Limb (tissue), 2 donors: Measurements from ENCODE around the gene HLA-DQB1.
"Not testable (repeated sequence)": the region's sequence is repeated elsewhere in the genome, so short reads cannot be mapped to it uniquely, and the experiment has no call there.

Experiments
- DNase-seq, 2 donors: peaks; one replicate each; pipeline ENCODE4 v3.0.0-alpha.2; 2016; ENCODE audit errors: extremely low spot score in 2 of 2

The HLA-DQB1 gene

GRCh38 chr6:32662836-32663235 is 3.6 kb downstream of the HLA-DQB1 start:
- DNase-seq = no peak

- DNase-seq = no peak
Measured at GRCh38 chr6:32662099-32662498, 4.4 kb downstream of the HLA-DQB1 start.

GRCh38 chr6:32659856-32660595 is 6.4 kb downstream of the HLA-DQB1 start:
- no peak for DNase-seq

GRCh38 chr6:32658268-32658897 is 8.1 kb downstream of the HLA-DQB1 start:
- DNase-seq = no peak

GRCh38 chr6:32657819-32658218 is 8.6 kb downstream of the HLA-DQB1 start:
- DNase-seq = not testable (repeated sequence)

- not testable (repeated sequence) for DNase-seq
Measured at GRCh38 chr6:32657329-32657728, 9.1 kb downstream of the HLA-DQB1 start.

- DNase-seq = no peak
Measured at GRCh38 chr6:32655203-32655710, 11.2 kb downstream of the HLA-DQB1 start.

GRCh38 chr6:32645047-32645703 is 21.3 kb downstream of the HLA-DQB1 start:
- no peak for DNase-seq

GRCh38 chr6:32643904-32644303 is 22.6 kb downstream of the HLA-DQB1 start:
- no peak for DNase-seq

- DNase-seq = no peak
Measured at GRCh38 chr6:32642720-32643106, 23.7 kb downstream of the HLA-DQB1 start.

- DNase-seq = not testable (repeated sequence)
Measured at GRCh38 chr6:32641785-32642719, 24.4 kb downstream of the HLA-DQB1 start.

GRCh38 chr6:32641122-32641521 is 25.3 kb downstream of the HLA-DQB1 start:
- DNase-seq = no peak

- no peak for DNase-seq
Measured at GRCh38 chr6:32639440-32640394, 26.7 kb downstream of the HLA-DQB1 start.

- no peak for DNase-seq
Measured at GRCh38 chr6:32638532-32639219, 27.8 kb downstream of the HLA-DQB1 start.

- no peak for DNase-seq
Measured at GRCh38 chr6:32637883-32638282, 28.6 kb downstream of the HLA-DQB1 start.

GRCh38 chr6:32637219-32637880 is 29.1 kb downstream of the HLA-DQB1 start, which contains the start of gene HLA-DQA1:
HLA-DQA1 (plus strand) TSS chr6:32637406; CDS start chr6:32637459, 53 bp downstream.
- DNase-seq = no peak

GRCh38 chr6:32635526-32636123 is 30.8 kb downstream of the HLA-DQB1 start:
- no peak for DNase-seq

GRCh38 chr6:32629793-32630192 is 36.7 kb downstream of the HLA-DQB1 start:
- DNase-seq = not testable (repeated sequence)
